Astrocyte (in vitro differentiated cells and primary cell): ENCODE results near the gene ZNF516.

Experiments
- EZH2 ChIP-seq: IDR thresholded peaks from 2 replicates; pipeline ENCODE4 v1.6.1; 2012; ENCODE audit warnings: mild to moderate bottlenecking, low read length, inconsistent platforms; ENCODE audit not compliant: insufficient read depth
- TF ChIP-seq, protein P1 (sequence below): IDR thresholded peaks from 2 replicates; pipeline ENCODE4 v1.5.1; 2011; ENCODE audit warnings: low read depth, mild to moderate bottlenecking, inconsistent platforms, low read length, moderate library complexity; ENCODE audit not compliant: insufficient read depth

- no peak for TF ChIP-seq EZH2
- TF ChIP-seq, protein P1, sequence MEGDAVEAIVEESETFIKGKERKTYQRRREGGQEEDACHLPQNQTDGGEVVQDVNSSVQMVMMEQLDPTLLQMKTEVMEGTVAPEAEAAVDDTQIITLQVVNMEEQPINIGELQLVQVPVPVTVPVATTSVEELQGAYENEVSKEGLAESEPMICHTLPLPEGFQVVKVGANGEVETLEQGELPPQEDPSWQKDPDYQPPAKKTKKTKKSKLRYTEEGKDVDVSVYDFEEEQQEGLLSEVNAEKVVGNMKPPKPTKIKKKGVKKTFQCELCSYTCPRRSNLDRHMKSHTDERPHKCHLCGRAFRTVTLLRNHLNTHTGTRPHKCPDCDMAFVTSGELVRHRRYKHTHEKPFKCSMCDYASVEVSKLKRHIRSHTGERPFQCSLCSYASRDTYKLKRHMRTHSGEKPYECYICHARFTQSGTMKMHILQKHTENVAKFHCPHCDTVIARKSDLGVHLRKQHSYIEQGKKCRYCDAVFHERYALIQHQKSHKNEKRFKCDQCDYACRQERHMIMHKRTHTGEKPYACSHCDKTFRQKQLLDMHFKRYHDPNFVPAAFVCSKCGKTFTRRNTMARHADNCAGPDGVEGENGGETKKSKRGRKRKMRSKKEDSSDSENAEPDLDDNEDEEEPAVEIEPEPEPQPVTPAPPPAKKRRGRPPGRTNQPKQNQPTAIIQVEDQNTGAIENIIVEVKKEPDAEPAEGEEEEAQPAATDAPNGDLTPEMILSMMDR: no peak
Measured at GRCh38 chr18:76449111-76449453, 46.0 kb downstream of the ZNF516 start.
